ENCODE measurements around the gene CACNA1S.

GRCh38 chr1:201088901-201089525, 23.2 kb downstream of the CACNA1S start:
- TF ChIP-seq POLR2A (IDR thresholded peaks at IDR 0.05) (no peak), CTCF (IDR thresholded peaks at IDR 0.05 in 8 of 11, conservative IDR thresholded peaks at IDR 0.05 in 3 of 11) (no peak)
